ENCODE data around the gene AFF3.

Gene AFF3

DNA sequence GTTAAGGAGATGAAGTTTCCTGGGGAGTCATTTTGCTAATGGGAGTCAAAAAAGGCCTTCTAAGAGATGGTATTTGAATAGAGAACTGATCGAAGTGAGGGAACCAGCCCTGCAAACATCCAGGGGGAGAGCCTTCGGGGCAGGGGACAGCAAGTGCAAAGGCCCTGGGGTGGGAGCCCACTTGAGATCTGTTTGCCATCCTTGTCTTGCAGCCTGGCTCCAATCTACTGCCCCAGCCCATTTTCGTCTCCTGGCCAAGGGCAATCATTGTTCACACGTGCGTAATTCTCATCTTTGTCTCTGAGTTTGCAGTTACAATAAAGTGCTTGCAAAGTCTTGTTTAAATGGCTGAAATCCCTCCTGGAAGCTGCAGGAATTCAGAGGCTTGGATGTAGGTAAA, 43.1 kb upstream of the AFF3 start:
- CTCF ChIA-PET = no interaction called here
- TF ChIP-seq FOXK2 (IDR thresholded peaks at IDR 0.05) (no peak), FOXM1 (IDR thresholded peaks at IDR 0.05; ENCODE audit: borderline replicate concordance) (no peak)
- no peak for DNase-seq (ENCODE audit: extremely low spot score)
- POLR2A ChIA-PET = no interaction called here

DNA sequence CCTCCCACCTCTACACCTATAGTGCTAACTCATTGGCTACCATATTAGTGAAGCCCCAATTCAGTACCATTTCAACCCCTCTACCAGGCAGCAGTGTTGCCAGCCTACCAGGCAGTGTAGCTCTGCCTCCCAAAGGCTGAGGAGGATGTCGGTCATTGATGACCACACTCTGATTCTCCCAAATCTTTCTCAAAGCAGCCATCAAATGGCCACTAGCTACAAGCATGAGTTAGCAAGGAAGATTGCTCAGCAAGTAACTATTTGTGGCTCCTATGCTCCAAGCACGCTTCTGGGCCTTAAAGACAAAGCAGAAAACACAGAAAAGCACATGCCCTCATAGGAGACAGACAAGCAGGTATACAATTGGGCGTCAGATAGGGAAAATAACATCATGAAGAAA, 42.7 kb upstream of the AFF3 start:
- POLR2A ChIA-PET = no interaction called here
- no peak for TF ChIP-seq CTBP1 (IDR thresholded peaks at IDR 0.05; ENCODE audit: borderline replicate concordance)
- no peak for TF ChIP-seq SUZ12 (IDR thresholded peaks at IDR 0.05)
- no peak for TF ChIP-seq ELF4 (IDR thresholded peaks at IDR 0.05)
- no peak for TF ChIP-seq FOXK2 (IDR thresholded peaks at IDR 0.05)
- no peak for TF ChIP-seq FOXA1 (IDR thresholded peaks at IDR 0.05)
- TF ChIP-seq ARNT (IDR thresholded peaks at IDR 0.05) = no peak
- DNase-seq (ENCODE audit: extremely low spot score) = no peak
- CTCF ChIA-PET = no interaction called here

DNA sequence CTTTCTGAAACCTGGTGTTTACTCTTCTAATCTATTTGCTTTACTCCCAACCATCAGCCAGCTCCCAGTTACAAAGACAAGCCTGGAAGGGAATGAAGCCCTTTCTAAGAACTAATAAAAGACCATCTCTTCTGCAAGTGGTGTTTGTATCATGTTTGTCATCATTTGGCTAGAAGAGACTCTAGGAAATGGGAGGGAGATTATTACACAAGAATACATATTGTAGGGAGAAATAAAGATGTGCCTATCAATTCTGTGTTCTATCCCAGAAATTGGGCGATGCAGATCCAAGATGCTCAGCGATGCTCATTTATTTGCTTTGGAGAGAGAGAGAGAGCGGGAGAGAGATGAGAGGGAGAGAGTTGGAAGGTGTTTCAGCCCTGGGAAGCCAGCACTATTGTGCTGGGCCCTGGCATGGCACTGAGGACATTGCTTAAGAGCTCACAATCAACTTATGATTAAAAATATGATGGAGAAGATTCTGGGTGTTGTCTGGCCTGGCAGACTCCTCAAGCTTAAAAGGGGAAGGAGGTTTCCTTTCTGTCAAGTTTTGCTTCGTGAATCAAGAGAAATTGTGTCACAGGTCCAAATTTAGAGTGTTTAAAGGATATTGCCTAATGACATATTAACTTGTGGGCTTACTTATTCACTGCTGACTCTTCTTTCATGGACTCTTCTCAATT, 41.8 kb upstream of the AFF3 start:
- CTCF ChIA-PET = no interaction called here

DNA sequence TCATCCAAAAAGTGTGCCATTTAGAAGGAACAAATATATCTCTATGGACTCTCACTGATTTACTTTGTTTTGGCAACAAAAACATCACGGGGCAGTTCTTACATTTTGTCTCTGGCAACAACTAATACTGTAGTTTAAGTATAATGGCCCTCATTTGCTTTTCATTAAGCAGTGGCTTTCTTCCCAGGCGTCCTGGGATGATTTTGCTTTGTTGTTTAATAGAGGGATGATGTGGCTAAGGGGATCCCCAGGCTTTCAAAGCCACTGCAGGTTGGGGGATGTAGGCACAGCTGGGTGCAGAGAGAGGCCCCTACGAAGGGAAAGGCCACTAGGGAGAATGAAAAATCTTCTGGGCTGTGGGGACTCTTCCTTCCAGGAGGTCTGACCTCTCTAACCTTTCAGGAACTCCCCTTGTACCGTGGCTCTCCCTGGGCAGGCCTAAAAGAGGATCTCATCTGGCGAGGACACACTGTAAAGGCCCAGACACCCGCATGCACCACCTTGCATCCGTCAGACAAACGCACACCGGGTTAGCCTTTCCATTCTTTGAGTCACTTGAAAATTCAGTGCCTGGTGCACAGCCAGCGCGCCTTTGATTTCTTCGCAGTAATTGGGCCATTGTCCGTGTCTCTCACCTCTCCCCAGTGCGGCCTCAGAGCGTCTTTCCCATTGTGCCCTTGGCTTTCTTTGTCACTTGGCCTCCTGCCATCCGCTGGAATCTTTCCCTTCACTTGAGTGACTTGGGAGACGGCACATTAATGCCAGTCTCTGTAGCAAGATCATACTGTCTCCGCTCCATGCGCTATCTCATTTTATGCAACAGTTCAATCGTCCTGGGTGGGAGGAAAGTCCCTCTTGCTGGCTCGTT, 40.3 kb upstream of the AFF3 start:
- ChIA-PET POLR2A (interaction anchor here (1.2 kb wide), 1 partner anchor 10 kb away, joined by 3 read pairs; no protein-coding TSS in a partner anchor), CTCF (no interaction called here)
- TF ChIP-seq, protein P1, sequence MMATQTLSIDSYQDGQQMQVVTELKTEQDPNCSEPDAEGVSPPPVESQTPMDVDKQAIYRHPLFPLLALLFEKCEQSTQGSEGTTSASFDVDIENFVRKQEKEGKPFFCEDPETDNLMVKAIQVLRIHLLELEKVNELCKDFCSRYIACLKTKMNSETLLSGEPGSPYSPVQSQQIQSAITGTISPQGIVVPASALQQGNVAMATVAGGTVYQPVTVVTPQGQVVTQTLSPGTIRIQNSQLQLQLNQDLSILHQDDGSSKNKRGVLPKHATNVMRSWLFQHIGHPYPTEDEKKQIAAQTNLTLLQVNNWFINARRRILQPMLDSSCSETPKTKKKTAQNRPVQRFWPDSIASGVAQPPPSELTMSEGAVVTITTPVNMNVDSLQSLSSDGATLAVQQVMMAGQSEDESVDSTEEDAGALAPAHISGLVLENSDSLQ (IDR thresholded peaks at IDR 0.05) = no peak
- TF ChIP-seq ZNF384 (IDR thresholded peaks at IDR 0.05) (no peak), HDGF (IDR thresholded peaks at IDR 0.05; ENCODE audit: borderline replicate concordance) (no peak), NFRKB (IDR thresholded peaks at IDR 0.05) (no peak), FOXK2 (IDR thresholded peaks at IDR 0.05) (no peak), CTBP1 (IDR thresholded peaks at IDR 0.05; ENCODE audit: borderline replicate concordance) (no peak)
- no peak for DNase-seq (ENCODE audit: extremely low spot score)

More for the DNA sequence above, 41.8 kb upstream of the AFF3 start:
- POLR2A ChIA-PET = no interaction called here
- no peak for DNase-seq (ENCODE audit: extremely low spot score)
- TF ChIP-seq SUZ12 (IDR thresholded peaks at IDR 0.05) = no peak
- no peak for TF ChIP-seq ZNF384 (IDR thresholded peaks at IDR 0.05)
- TF ChIP-seq L3MBTL2 (conservative IDR thresholded peaks at IDR 0.05) = no peak
- TF ChIP-seq FOXK2 (IDR thresholded peaks at IDR 0.05) = no peak
- no peak for TF ChIP-seq NFRKB (IDR thresholded peaks at IDR 0.05)
- TF ChIP-seq BHLHE40 (IDR thresholded peaks at IDR 0.05; ENCODE audit: borderline replicate concordance) = no peak
- no peak for TF ChIP-seq CTBP1 (IDR thresholded peaks at IDR 0.05; ENCODE audit: borderline replicate concordance)
- TF ChIP-seq ELF4 (IDR thresholded peaks at IDR 0.05) = no peak
- no peak for TF ChIP-seq SP1 (IDR thresholded peaks at IDR 0.05)
- no peak for TF ChIP-seq FOXM1 (IDR thresholded peaks at IDR 0.05; ENCODE audit: borderline replicate concordance)
- TF ChIP-seq ARNT (IDR thresholded peaks at IDR 0.05) = no peak
- TF ChIP-seq TARDBP (IDR thresholded peaks at IDR 0.05) = no peak

DNA sequence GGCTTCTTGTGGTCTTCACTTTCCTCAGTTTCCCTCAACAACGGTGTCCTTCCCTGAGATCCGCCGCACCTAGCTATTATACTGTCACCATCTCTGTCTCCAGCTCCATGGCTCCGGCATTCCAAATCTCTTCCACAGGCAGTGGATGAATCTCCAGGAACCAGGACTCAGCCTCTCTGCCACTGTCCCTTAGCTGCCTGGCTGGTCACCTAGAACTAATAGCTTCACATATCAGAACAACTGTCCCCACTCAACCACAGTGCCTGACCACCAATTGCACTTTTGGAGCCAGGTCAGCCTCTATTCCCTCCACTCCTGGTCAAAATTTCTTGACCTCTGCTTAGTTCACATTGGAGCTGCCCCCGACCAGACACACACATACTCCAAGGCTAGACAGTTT, 38.1 kb upstream of the AFF3 start:
- TF ChIP-seq FOXK2 (IDR thresholded peaks at IDR 0.05) = no peak
- TF ChIP-seq LEF1 (IDR thresholded peaks at IDR 0.05; ENCODE audit: borderline replicate concordance) = no peak
- CTCF ChIA-PET = no interaction called here
- POLR2A ChIA-PET = no interaction called here
- DNase-seq (ENCODE audit: extremely low spot score) = no peak

DNA sequence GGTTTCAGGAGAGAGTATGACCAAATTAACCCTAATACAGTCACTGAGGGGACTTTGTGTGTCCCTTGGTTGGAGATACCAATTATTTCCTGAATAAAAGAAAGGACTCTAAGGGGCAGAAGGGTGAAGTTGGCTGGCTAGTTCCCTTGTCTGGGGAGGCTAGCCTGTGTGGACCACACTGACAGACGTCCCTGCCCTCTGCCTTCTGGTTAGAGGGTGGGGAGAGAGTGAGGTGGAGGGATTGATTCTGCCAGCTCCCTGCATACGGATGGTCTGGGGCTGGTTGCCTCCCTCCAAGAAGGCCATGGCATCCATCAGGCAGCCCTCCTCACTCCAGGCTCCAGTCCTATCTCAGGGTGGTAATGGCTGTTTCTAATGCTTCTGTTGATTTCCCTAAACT, 37.4 kb upstream of the AFF3 start:
- CTCF ChIA-PET = no interaction called here
- DNase-seq (ENCODE audit: extremely low spot score) = no peak
- POLR2A ChIA-PET = no interaction called here
- TF ChIP-seq NFRKB (IDR thresholded peaks at IDR 0.05) (no peak), FOXA1 (IDR thresholded peaks at IDR 0.05) (no peak), ELF4 (IDR thresholded peaks at IDR 0.05) (no peak), BHLHE40 (IDR thresholded peaks at IDR 0.05; ENCODE audit: borderline replicate concordance) (no peak), CTBP1 (IDR thresholded peaks at IDR 0.05; ENCODE audit: borderline replicate concordance) (no peak), LEF1 (IDR thresholded peaks at IDR 0.05; ENCODE audit: borderline replicate concordance) (no peak), HDGF (IDR thresholded peaks at IDR 0.05; ENCODE audit: borderline replicate concordance) (no peak), SP1 (IDR thresholded peaks at IDR 0.05) (no peak), ZNF384 (IDR thresholded peaks at IDR 0.05) (no peak), SUZ12 (IDR thresholded peaks at IDR 0.05) (no peak), ARNT (IDR thresholded peaks at IDR 0.05) (no peak), FOXK2 (IDR thresholded peaks at IDR 0.05) (no peak), L3MBTL2 (conservative IDR thresholded peaks at IDR 0.05) (no peak), TARDBP (IDR thresholded peaks at IDR 0.05) (no peak), FOXM1 (IDR thresholded peaks at IDR 0.05; ENCODE audit: borderline replicate concordance) (no peak)
- TF ChIP-seq, protein P1 (IDR thresholded peaks at IDR 0.05) = no peak

DNA sequence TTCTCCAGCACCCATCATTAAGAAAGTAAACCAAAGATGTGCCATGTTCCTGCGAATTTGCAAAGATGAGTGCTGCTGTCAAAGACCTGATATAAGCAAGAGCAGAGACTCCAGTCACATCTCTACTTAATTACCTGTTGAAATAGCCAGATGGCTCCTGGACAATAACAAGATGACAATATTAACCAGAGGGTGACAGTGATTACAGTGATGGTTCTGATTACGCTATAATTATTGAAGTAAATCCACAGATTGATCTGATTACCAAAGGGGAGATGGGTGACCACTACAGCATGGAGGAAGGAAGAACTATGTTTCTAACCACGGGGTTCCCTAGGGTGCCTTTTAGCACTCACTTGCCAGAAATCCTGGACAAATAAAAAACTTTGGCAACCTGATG, 36.5 kb upstream of the AFF3 start:
- no peak for TF ChIP-seq FOXM1 (IDR thresholded peaks at IDR 0.05; ENCODE audit: borderline replicate concordance)
- TF ChIP-seq NFRKB (IDR thresholded peaks at IDR 0.05) = no peak
- TF ChIP-seq ELF4 (IDR thresholded peaks at IDR 0.05) = no peak
- TF ChIP-seq, protein P1 (IDR thresholded peaks at IDR 0.05) = no peak
- no peak for TF ChIP-seq FOXK2 (IDR thresholded peaks at IDR 0.05)
- no peak for TF ChIP-seq SP1 (IDR thresholded peaks at IDR 0.05)
- no peak for TF ChIP-seq ZNF384 (IDR thresholded peaks at IDR 0.05)
- TF ChIP-seq BHLHE40 (IDR thresholded peaks at IDR 0.05; ENCODE audit: borderline replicate concordance) = no peak
- TF ChIP-seq LEF1 (IDR thresholded peaks at IDR 0.05; ENCODE audit: borderline replicate concordance) = no peak
- TF ChIP-seq CTBP1 (IDR thresholded peaks at IDR 0.05; ENCODE audit: borderline replicate concordance) = no peak
- TF ChIP-seq FOXA1 (IDR thresholded peaks at IDR 0.05) = no peak
- TF ChIP-seq SUZ12 (IDR thresholded peaks at IDR 0.05) = no peak
- no peak for TF ChIP-seq ARNT (IDR thresholded peaks at IDR 0.05)
- TF ChIP-seq HDGF (IDR thresholded peaks at IDR 0.05; ENCODE audit: borderline replicate concordance) = no peak
- no peak for TF ChIP-seq TARDBP (IDR thresholded peaks at IDR 0.05)
- no peak for DNase-seq (ENCODE audit: extremely low spot score)
- POLR2A ChIA-PET = no interaction called here
- CTCF ChIA-PET = no interaction called here

All from HEK293T (cell line).